ENCODE results near the gene PCDH19.

PCDH19 gene

GRCh38 chrX:100296183-100296753 is 113.8 kb downstream of the PCDH19 start:
- DNase-seq (ENCODE audit: low read depth): no peak

GRCh38 chrX:100294965-100295364 is 115.1 kb downstream of the PCDH19 start:
- DNase-seq (ENCODE audit: low read depth): no peak

GRCh38 chrX:100289066-100289558 is 121.0 kb downstream of the PCDH19 start:
- no peak for DNase-seq (ENCODE audit: low read depth)

GRCh38 chrX:100277231-100277630 is 132.8 kb downstream of the PCDH19 start:
- no peak for DNase-seq (ENCODE audit: low read depth)

GRCh38 chrX:100274916-100275315 is 135.2 kb downstream of the PCDH19 start:
- DNase-seq (ENCODE audit: low read depth): no peak

GRCh38 chrX:100265179-100265578 is 144.9 kb downstream of the PCDH19 start:
- DNase-seq (ENCODE audit: low read depth): no peak

- no peak for DNase-seq (ENCODE audit: low read depth)
Observed at GRCh38 chrX:100264200-100264599, 145.9 kb downstream of the PCDH19 start.

GRCh38 chrX:100263650-100264049 is 146.4 kb downstream of the PCDH19 start:
- DNase-seq (ENCODE audit: low read depth): no peak

- no peak for DNase-seq (ENCODE audit: low read depth)
Observed at GRCh38 chrX:100248885-100249493, 161.1 kb downstream of the PCDH19 start.

- DNase-seq (ENCODE audit: low read depth): no peak
Observed at GRCh38 chrX:100247826-100248225, 162.2 kb downstream of the PCDH19 start.

- no peak for DNase-seq (ENCODE audit: low read depth)
Observed at GRCh38 chrX:100244681-100245080, 165.4 kb downstream of the PCDH19 start.
